Breast epithelium (tissue), 4 donors: Measurements from ENCODE around the gene ZNF282. TPM values are rescaled to one million over a fixed set of nuclear protein-coding genes. Genes with fewer than 3 reads are reported as not detected.
"Not testable (repeated sequence)": the region's sequence is repeated elsewhere in the genome, so short reads cannot be mapped to it uniquely, and the experiment has no call there.

Source experiments
- DNase-seq, 2 donors: peaks; one replicate each; pipeline ENCODE4 v3.0.0-alpha.2; 2019; ENCODE audit warnings: low spot score in 2 of 2
- H3K27ac ChIP-seq, 2 donors: fragments of 200-600 bp; sonication (generic) in 1 of 2; one replicate each; pipeline ENCODE4 v1.5.1; 2016 to 2019; ENCODE audit warnings: mild to moderate bottlenecking in 1 of 2
- H3K27me3 ChIP-seq, 2 donors: fragments of 200-600 bp; sonication (generic) in 1 of 2; one replicate each; pipeline versions ENCODE4 v1.5.1 to v1.6.0; 2017 to 2019; ENCODE audit warnings: control low read depth in 1 of 2, mild to moderate bottlenecking in 1 of 2
- H3K36me3 ChIP-seq: fragments of 200-600 bp; one replicate; pipeline ENCODE4 v1.5.1; 2019
- H3K4me1 ChIP-seq, 2 donors: fragments of 200-600 bp; sonication (generic); one replicate each; pipeline ENCODE4 v1.5.1; 2016 to 2019; ENCODE audit warnings: control low read depth in 1 of 2
- H3K4me3 ChIP-seq, 3 donors: fragments of 200-600 bp; sonication (generic); 1 replicate in 2 of 3; 2 replicates in 1 of 3; pipeline ENCODE4 v1.5.1; 2016 to 2019; ENCODE audit warnings: mild to moderate bottlenecking in 3 of 3, moderate library complexity in 2 of 3
- H3K9me3 ChIP-seq, 2 donors: fragments of 200-600 bp; sonication (generic) in 1 of 2; one replicate each; pipeline ENCODE4 v1.5.1; 2016 to 2019; ENCODE audit warnings: control low read depth in 1 of 2
- POLR2A ChIP-seq: fragments of 450-650 bp; IDR thresholded peaks from one replicate; pipeline ENCODE4 v1.6.1; 2016; ENCODE audit warnings: antibody characterized with exemption, mild to moderate bottlenecking, moderate library complexity
- POLR2AphosphoS5 ChIP-seq, 3 donors: sonication (generic); formaldehyde crosslinking; IDR thresholded peaks; one replicate each; pipeline ENCODE4 v1.6.1; 2017; ENCODE audit warnings: antibody characterized with exemption in 3 of 3
- intact Hi-C: fragments of 100-400 bp; cut with DNase I; formaldehyde crosslinking; loops from one replicate; pipeline ENCODE4 v1.15.1; 2023; ENCODE audit warnings: low total_unique reads
- total RNA-seq, 3 donors: library from RNA; depleted of rRNA; stranded (reverse); fragments of >200 nt; gene quantifications; one replicate each; pipeline ENCODE4 v1.1.0, GENCODE V29; 2016
- TF ChIP-seq, protein P1 (sequence below), 3 donors: fragments of 450-650 bp; IDR thresholded peaks; one replicate each; pipeline ENCODE4 v1.5.1; 2016 to 2017; ENCODE audit warnings: antibody characterized with exemption in 3 of 3, mild to moderate bottlenecking in 3 of 3, moderate library complexity in 3 of 3

Gene ZNF282
- total RNA-seq, 3 donors from 2014 or later = 13.0 to 19.2 (median 17.4) TPM

DNA sequence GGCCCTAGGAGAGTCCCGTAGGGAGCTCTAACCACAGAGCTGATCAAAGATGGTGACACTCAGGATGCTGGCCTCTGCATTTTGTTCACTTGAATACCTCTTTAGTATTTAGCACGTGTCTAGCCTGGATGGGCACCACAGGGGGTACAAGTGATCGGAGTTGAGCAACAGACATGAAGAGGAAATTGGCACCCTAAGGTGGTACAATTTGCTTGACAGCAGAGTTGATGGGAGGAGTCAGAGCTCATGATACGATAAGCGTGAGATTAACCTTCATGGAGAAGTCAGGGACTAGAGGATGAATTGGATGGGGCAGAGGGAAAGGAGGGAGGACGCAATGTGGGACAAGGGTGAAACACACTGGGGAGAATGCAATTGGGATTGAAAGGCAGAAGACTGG is 34.2 kb downstream of the ZNF282 start:
- no peaks in the 10 kb centered on the region for H3K36me3 ChIP-seq
- intact Hi-C loops = no loop called here
- no peak overlapping the region for H3K4me3 ChIP-seq
- H3K27me3 ChIP-seq = no peaks in the 10 kb centered on the region
- DNase-seq = no peak
- TF ChIP-seq POLR2AphosphoS5 (IDR thresholded peaks at IDR 0.05) (no peak), POLR2A (no peak)
- TF ChIP-seq, protein P1, sequence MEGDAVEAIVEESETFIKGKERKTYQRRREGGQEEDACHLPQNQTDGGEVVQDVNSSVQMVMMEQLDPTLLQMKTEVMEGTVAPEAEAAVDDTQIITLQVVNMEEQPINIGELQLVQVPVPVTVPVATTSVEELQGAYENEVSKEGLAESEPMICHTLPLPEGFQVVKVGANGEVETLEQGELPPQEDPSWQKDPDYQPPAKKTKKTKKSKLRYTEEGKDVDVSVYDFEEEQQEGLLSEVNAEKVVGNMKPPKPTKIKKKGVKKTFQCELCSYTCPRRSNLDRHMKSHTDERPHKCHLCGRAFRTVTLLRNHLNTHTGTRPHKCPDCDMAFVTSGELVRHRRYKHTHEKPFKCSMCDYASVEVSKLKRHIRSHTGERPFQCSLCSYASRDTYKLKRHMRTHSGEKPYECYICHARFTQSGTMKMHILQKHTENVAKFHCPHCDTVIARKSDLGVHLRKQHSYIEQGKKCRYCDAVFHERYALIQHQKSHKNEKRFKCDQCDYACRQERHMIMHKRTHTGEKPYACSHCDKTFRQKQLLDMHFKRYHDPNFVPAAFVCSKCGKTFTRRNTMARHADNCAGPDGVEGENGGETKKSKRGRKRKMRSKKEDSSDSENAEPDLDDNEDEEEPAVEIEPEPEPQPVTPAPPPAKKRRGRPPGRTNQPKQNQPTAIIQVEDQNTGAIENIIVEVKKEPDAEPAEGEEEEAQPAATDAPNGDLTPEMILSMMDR (IDR thresholded peaks at IDR 0.05) = no peak
- no peak overlapping the region for H3K27ac ChIP-seq
- H3K9me3 ChIP-seq = no peaks in the 10 kb centered on the region
- no peaks in the 10 kb centered on the region for H3K4me1 ChIP-seq

DNA sequence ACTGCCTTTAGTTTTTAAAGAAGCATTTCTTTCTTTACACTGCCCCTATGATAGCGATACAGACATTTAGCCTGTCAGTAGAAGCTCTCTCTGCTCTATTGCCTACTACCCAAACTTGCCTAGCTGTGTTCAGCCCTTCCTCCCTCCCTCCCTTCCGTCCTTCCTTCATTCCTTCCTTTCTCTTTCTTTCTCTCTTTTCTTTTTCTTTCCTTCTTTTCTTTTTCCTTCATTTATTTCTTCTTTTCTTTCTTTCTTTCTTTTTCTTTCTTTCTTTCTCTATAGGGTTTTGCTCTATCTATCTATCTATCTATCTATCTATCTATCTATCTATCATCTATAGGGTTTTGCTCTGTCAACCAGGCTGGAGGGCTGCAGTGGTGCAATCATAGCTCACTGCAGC is 37.0 kb downstream of the ZNF282 start:
- no peak for DNase-seq
- Histone ChIP-seq H3K4me3 (no peak overlapping the region), H3K9me3 (no peaks in the 10 kb centered on the region), H3K27me3 (no peaks in the 10 kb centered on the region), H3K4me1 (no peaks in the 10 kb centered on the region), H3K36me3 (no peaks in the 10 kb centered on the region), H3K27ac (no peak overlapping the region)
- intact Hi-C loops = no loop called here
- TF ChIP-seq POLR2AphosphoS5 (IDR thresholded peaks at IDR 0.05) (no peak), POLR2A (no peak)
- TF ChIP-seq, protein P1 (IDR thresholded peaks at IDR 0.05) = no peak

DNA sequence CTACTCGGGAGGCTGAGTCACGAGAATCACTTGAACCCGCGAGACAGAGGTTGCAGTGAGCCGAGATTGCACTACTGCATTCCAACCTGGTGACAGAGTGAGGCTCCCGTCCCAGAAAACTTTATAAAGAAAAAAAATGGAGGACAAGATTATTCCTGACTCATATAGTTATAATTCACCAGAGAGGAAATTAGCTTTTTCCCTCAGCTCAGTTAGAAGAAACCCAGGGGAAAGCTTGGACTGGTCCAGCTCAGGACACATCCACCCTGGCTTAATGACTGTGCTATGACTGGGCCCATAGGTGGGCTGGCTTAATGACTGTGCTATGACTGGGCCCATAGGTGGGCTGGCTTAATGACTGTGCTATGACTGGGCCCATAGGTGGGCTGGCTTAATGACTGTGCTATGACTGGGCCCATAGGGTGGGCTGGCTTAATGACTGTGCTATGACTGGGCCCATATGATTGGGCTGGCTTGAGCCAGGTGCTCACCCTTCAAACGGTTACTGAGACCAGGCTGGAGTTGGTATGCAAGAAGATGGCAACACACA is 38.4 kb downstream of the ZNF282 start:
- H3K4me1 ChIP-seq, H3K4me3 ChIP-seq, DNase-seq, H3K9me3 ChIP-seq, H3K27ac ChIP-seq, H3K27me3 ChIP-seq, intact Hi-C loops, H3K36me3 ChIP-seq: not testable (repeated sequence)

DNA sequence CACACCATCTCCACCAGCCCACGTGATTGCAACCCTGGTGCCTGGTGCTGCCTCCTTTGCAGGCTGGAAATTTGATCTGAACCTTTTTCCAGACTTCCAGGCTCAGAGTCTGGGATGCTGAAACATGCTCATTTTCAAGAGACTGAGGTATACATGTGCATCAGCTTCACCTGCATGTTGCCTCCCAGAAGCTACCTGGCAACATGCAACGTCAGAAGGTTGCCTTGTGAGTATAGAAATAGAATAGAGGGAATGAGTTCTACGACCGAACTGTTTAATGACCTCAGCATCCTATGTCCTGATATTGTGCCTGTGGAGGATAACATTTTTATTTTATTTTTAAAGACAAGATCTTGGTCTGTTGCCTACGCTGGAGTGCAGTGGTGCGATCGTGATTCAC is 42.2 kb downstream of the ZNF282 start:
- no peak for TF ChIP-seq POLR2AphosphoS5 (IDR thresholded peaks at IDR 0.05)
- TF ChIP-seq POLR2A = no peak
- TF ChIP-seq, protein P1 (IDR thresholded peaks at IDR 0.05) = no peak
- no peak overlapping the region for H3K27ac ChIP-seq
- H3K4me1 ChIP-seq = peaks cover 0 to 10% of the 10 kb centered on the region in 2 donors
- H3K4me3 ChIP-seq = no peak overlapping the region
- no peak for DNase-seq
- peaks cover 0 to under 1% of the 10 kb centered on the region in 2 donors for H3K9me3 ChIP-seq
- intact Hi-C loops = no loop called here
- no peaks in the 10 kb centered on the region for H3K27me3 ChIP-seq
- no peaks in the 10 kb centered on the region for H3K36me3 ChIP-seq

DNA sequence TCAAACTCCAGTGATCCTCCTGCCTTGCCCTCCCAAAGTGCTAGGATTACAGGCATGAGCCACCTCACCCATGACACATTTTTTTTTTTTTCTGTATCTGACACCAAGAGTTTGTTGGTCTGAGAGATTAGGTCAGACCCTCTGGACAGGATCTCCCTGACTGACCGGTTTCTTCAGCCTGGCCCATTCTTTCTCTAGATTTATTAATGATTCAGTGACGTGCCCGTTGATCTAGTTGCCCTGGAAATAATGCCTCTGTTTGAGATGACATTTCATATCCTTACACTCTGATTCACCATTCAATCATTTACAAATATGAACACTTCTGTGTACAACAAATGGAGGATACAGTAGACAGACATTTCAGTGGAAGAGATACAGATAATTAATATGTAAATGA is 42.7 kb downstream of the ZNF282 start:
- intact Hi-C loops = no loop called here

More for the DNA sequence above, 42.7 kb downstream of the ZNF282 start:
- DNase-seq = no peak
- Histone ChIP-seq H3K27me3 (no peaks in the 10 kb centered on the region), H3K9me3 (peaks cover 0 to 6% of the 10 kb centered on the region in 2 donors), H3K4me3 (no peak overlapping the region), H3K27ac (no peak overlapping the region), H3K36me3 (no peaks in the 10 kb centered on the region), H3K4me1 (peaks cover 0 to 10% of the 10 kb centered on the region in 2 donors)
- TF ChIP-seq POLR2A (no peak), POLR2AphosphoS5 (IDR thresholded peaks at IDR 0.05) (no peak)
- TF ChIP-seq, protein P1 (IDR thresholded peaks at IDR 0.05) = no peak
